K562 (cell line): ENCODE data around the gene PRKAR1B. TPM values are rescaled to one million over a fixed set of nuclear protein-coding genes. Genes with fewer than 3 reads are reported as not detected.

Experiments
- ATAC-seq: fragments of 200-7000 bp; cut with Tn5 transposase; 3 replicates; pipeline ENCODE4 v1.9.1; 2020; ENCODE audit warnings: moderate library complexity
- BruUV-seq: library from RNA; stranded (reverse); fragments of 400-500 nt; replicated peaks from 2 replicates; lab custom pipeline; 2021; lab: Mats Ljungman, UMichigan
- CTCF ChIA-PET: fragments of 300-600 bp; formaldehyde crosslinking; extraction: SDS; loops from one replicate; lab custom pipeline; 2021; ENCODE audit warnings: low intra/inter-chr PET ratio; lab: Yijun Ruan, JAX
- POLR2A ChIA-PET: fragments of 300-600, 350-650 bp; sonication (Branson Sonifier 250); formaldehyde crosslinking; extraction: SDS; loops from one replicate; lab custom pipeline; 2021; ENCODE audit warnings: antibody characterized with exemption, inconsistent platforms; lab: Yijun Ruan, JAX
- DNase-seq, 4 experiments: peaks; one replicate each; pipeline versions ENCODE4 v3.0.0 to v3.0.0-alpha.2; 2011 to 2018; ENCODE audit warnings: low spot score in 3 of 4, mixed read lengths in 3 of 4; ENCODE audit errors: extremely low read depth in 1 of 4
- FAIRE-seq: peaks from 2 replicates; lab custom pipeline; 2011; peaks lifted over from hg19 to GRCh38; lab: Jason Lieb, UNC
- H2AFZ ChIP-seq: 2 replicates; pipeline ENCODE4 v1.6.0; 2011; ENCODE audit warnings: low read depth, low read length, control low read depth, inconsistent platforms
- H3K27ac ChIP-seq: fragments of 200-600 bp; 3 replicates; pipeline ENCODE4 v1.8.0; 2011; ENCODE audit warnings: low read depth, mild to moderate bottlenecking, control low read depth, inconsistent platforms, low read length, moderate library complexity, mixed read lengths; ENCODE audit errors: extremely low read depth
- H3K27me3 ChIP-seq, 2 experiments: fragments of 300-600 bp in 1 of 2; 2 replicates in 1 of 2; 3 replicates in 1 of 2; pipeline versions ENCODE4 v1.6.0 to v1.8.0; 2011; ENCODE audit warnings: inconsistent platforms in 2 of 2, low read length in 2 of 2, mild to moderate bottlenecking in 1 of 2, mixed read lengths in 1 of 2, moderate library complexity in 1 of 2; ENCODE audit not compliant: control insufficient read depth in 2 of 2, insufficient read depth in 2 of 2
- H3K36me3 ChIP-seq: fragments of 300-600 bp; 3 replicates; pipeline ENCODE4 v1.8.0; 2011; ENCODE audit warnings: mild to moderate bottlenecking, low read length, inconsistent platforms; ENCODE audit not compliant: control insufficient read depth, insufficient read depth
- H3K4me1 ChIP-seq, 2 experiments: fragments of 200-600 bp in 1 of 2; replicated peaks in 1 of 2; 2 replicates in 1 of 2; 3 replicates in 1 of 2; pipeline versions ENCODE4 v1.5.1 to v1.8.0; 2011; ENCODE audit warnings: inconsistent platforms in 2 of 2, low read length in 2 of 2, mild to moderate bottlenecking in 1 of 2, mixed read lengths in 1 of 2, moderate library complexity in 1 of 2; ENCODE audit not compliant: control insufficient read depth in 2 of 2, insufficient read depth in 2 of 2
- H3K4me2 ChIP-seq: 2 replicates; pipeline ENCODE4 v1.6.1; 2011; ENCODE audit warnings: low read length, control low read depth, inconsistent platforms, mixed read lengths; ENCODE audit not compliant: insufficient read depth
- H3K4me3 ChIP-seq: fragments of 200-600 bp; sonication (generic), shearing (Covaris generic); 2 replicates; pipeline ENCODE4 v1.5.1; 2016; ENCODE audit warnings: control low read depth, inconsistent platforms
- H3K79me2 ChIP-seq: fragments of 200-600 bp; 3 replicates; pipeline ENCODE4 v1.8.0; 2011; ENCODE audit warnings: low read length, inconsistent platforms; ENCODE audit not compliant: control insufficient read depth, insufficient read depth
- H3K9ac ChIP-seq, 2 experiments: 2 replicates each; pipeline versions ENCODE4 v1.6.0 to v1.6.1; 2011; ENCODE audit warnings: low read depth in 2 of 2, low read length in 2 of 2, control low read depth in 1 of 2, inconsistent platforms in 1 of 2, mild to moderate bottlenecking in 1 of 2, mixed read lengths in 1 of 2; ENCODE audit not compliant: insufficient read depth in 1 of 2
- H3K9me1 ChIP-seq: one replicate; pipeline ENCODE4 v1.6.0; 2011; ENCODE audit warnings: inconsistent platforms, mild to moderate bottlenecking, low read length, moderate library complexity; ENCODE audit not compliant: control insufficient read depth, insufficient read depth
- H3K9me3 ChIP-seq: replicated peaks from 2 replicates; pipeline ENCODE4 v1.5.1; 2011; ENCODE audit warnings: low read depth, low read length, inconsistent platforms; ENCODE audit not compliant: control insufficient read depth, insufficient read depth
- H4K20me1 ChIP-seq: replicated peaks from 2 replicates; pipeline ENCODE4 v1.6.1; 2011; ENCODE audit warnings: low read length, inconsistent platforms, mixed read lengths; ENCODE audit not compliant: control insufficient read depth, insufficient read depth
- POLR2G ChIP-seq: fragments of 200-400 bp; formaldehyde crosslinking; IDR thresholded peaks from 2 replicates; pipeline ENCODE4 v1.6.1; 2017; ENCODE audit warnings: low read depth, mild to moderate bottlenecking, antibody characterized with exemption, low read length, moderate library complexity
- ZNF512 ChIP-seq: IDR thresholded peaks from 2 replicates; pipeline ENCODE4 v1.6.1; 2016; ENCODE audit warnings: missing genetic modification characterization, missing compliant biosample characterization
- WGBS: fragments of 100-300 bp; shearing (Covaris generic); methylation state at CpG from one replicate; pipeline ENCODE4 v1.1.6; 2016; ENCODE audit warnings: low coverage, mixed read lengths; ENCODE audit not compliant: insufficient coverage; ENCODE audit errors: missing lambda C conversion rate; 5-methylcytosine and 5-hydroxymethylcytosine counted together
- in situ Hi-C: fragments of 300-500 bp; cut with MboI; formaldehyde crosslinking; loops from 4 replicates; pipeline ENCODE4 v1.15.0; 2018; ENCODE audit warnings: inconsistent platforms, mixed read lengths
- intact Hi-C: fragments of 100-400 bp; cut with micrococcal nuclease; formaldehyde crosslinking; loops from 2 replicates; pipeline ENCODE4 v1.14.2; 2022
- polyA plus RNA-seq, 8 experiments: library from polyadenylated mRNA; depleted of rRNA in 4 of 8; stranded (reverse) in 5 of 8; unstranded in 3 of 8; fragments of >200 nt; fragmentation: Nextera tagmentation in 2 of 8; fragmentation: Illumina TruSeq in 1 of 8; extraction: Ambion mirVana in 2 of 8; extraction: Trizol in 1 of 8; gene quantifications; 2 replicates each; pipeline versions ENCODE4 v1.2.1 to v1.2.3, GENCODE V29; 2011 to 2014; ENCODE audit warnings: inconsistent platforms in 1 of 8, missing spikeins in 1 of 8
- total RNA-seq, 7 experiments: library from RNA; depleted of rRNA in 6 of 7; stranded (reverse); fragments of >200 nt in 6 of 7; fragmentation: Illumina TruSeq in 2 of 7; extraction: Trizol in 2 of 7; gene quantifications; 2 replicates each; pipeline versions ENCODE4 v1.2.1 to v1.2.3, GENCODE V29; 2011 to 2021; ENCODE audit warnings: low replicate concordance in 1 of 7

The PRKAR1B gene
- total and polyA plus RNA-seq, 9 of the 15 experiments (the other 6 are each of a cell fraction or from before 2014, with no cell fraction given) = 0.99 to 30.5 (median 12.7) TPM

- H3K36me3 ChIP-seq = no peaks in the 10 kb centered on the region; the same call in 2 of the 3 replicates
- DNase-seq (no peak), ATAC-seq (no peak), FAIRE-seq (no peak)
- in situ Hi-C loops (no loop called here), intact Hi-C loops (no loop called here)
- H4K20me1 ChIP-seq = no peaks in the 10 kb centered on the region
- no peak overlapping the region for H3K4me2 ChIP-seq
- peak overlapping the region in 1 of 2 experiments; percentile 32; a peak in 2 of 4 replicates for H3K9ac ChIP-seq
- H3K9me1 ChIP-seq = peaks cover 6% of the 10 kb centered on the region
- WGBS = 88% methylated on average over 35 of the region's 38 CpGs
- BruUV-seq = no TSS peak
- ChIA-PET POLR2A (interaction anchor here (0.6 kb wide), 1 partner anchor 34 kb away, joined by 3 read pairs; no protein-coding TSS in a partner anchor), CTCF (no interaction called here)
- H3K79me2 ChIP-seq = peaks cover 5% of the 10 kb centered on the region; the same call in 1 of the 3 replicates
- no peaks in the 10 kb centered on the region for H3K9me3 ChIP-seq
- H3K27ac ChIP-seq = no peak overlapping the region
- H3K27me3 ChIP-seq = no peaks in the 10 kb centered on the region
- no peak overlapping the region for H2AFZ ChIP-seq
- peaks cover 20 to 55% of the 10 kb centered on the region in 2 experiments; a peak in 4 of 5 replicates for H3K4me1 ChIP-seq
- TF ChIP-seq POLR2G (peak; percentile 33; the same call in 1 of the 2 replicates), ZNF512 (tag) (no peak)
- H3K4me3 ChIP-seq = no peak overlapping the region
These were observed 113.5 kb downstream of the PRKAR1B start for GRCh38 chr7:613442-614140.
